H1 (cell line): ENCODE results near the gene KSR2. TPM values are rescaled to one million over a fixed set of nuclear protein-coding genes. Genes with fewer than 3 reads are reported as not detected.

Experiments
- CTCF ChIA-PET: fragments of 300-600 bp; sonication (Branson Sonifier 250); formaldehyde crosslinking; loops from one replicate; lab custom pipeline; 2021; ENCODE audit not compliant: partially characterized antibody; lab: Charles Lee
- POLR2A ChIA-PET: fragments of 300-600 bp; sonication (Branson Sonifier 250); formaldehyde crosslinking; loops from one replicate; lab custom pipeline; 2021; ENCODE audit warnings: inconsistent platforms; ENCODE audit not compliant: partially characterized antibody; lab: Charles Lee
- DNase-seq, 2 experiments: peaks; one replicate each; pipeline versions ENCODE4 v3.0.0 to v3.0.0-alpha.2; 2010 to 2022; ENCODE audit warnings: low spot score in 2 of 2, low read depth in 1 of 2, mixed read lengths in 1 of 2
- FAIRE-seq: peaks from 2 replicates; lab custom pipeline; 2011; peaks lifted over from hg19 to GRCh38; lab: Jason Lieb, UNC
- H2AFZ ChIP-seq: 2 replicates; pipeline ENCODE4 v1.8.1; 2012; ENCODE audit warnings: low read length, inconsistent platforms
- H2AK5ac ChIP-seq: 2 replicates; pipeline ENCODE4 v1.6.1; 2013; ENCODE audit warnings: low read depth, low read length
- H2BK120ac ChIP-seq: replicated peaks from 2 replicates; pipeline ENCODE3; 2013; ENCODE audit warnings: low read depth, low read length, inconsistent platforms
- H2BK12ac ChIP-seq: 2 replicates; pipeline ENCODE4 v1.6.1; 2013; ENCODE audit warnings: low read depth, low read length
- H2BK15ac ChIP-seq: 2 replicates; pipeline ENCODE4 v1.6.1; 2013; ENCODE audit warnings: low read length
- H2BK20ac ChIP-seq: 2 replicates; pipeline ENCODE4 v1.6.1; 2013; ENCODE audit warnings: low read length
- H2BK5ac ChIP-seq: 2 replicates; pipeline ENCODE4 v1.6.1; 2013; ENCODE audit warnings: low read depth, low read length
- H3K14ac ChIP-seq: 2 replicates; pipeline ENCODE4 v1.6.1; 2013; ENCODE audit warnings: inconsistent platforms; ENCODE audit not compliant: insufficient read length
- H3K18ac ChIP-seq: 2 replicates; pipeline ENCODE4 v1.6.1; 2013; ENCODE audit warnings: low read length; ENCODE audit errors: extremely low read depth
- H3K23ac ChIP-seq: 2 replicates; pipeline ENCODE4 v1.6.1; 2013; ENCODE audit warnings: inconsistent platforms; ENCODE audit not compliant: insufficient read length
- H3K23me2 ChIP-seq: 2 replicates; pipeline ENCODE4 v1.6.1; 2013; ENCODE audit warnings: low read depth, low read length
- H3K27ac ChIP-seq: 2 replicates; pipeline ENCODE4 v1.6.1; 2011; ENCODE audit warnings: low read depth, low read length, inconsistent platforms
- H3K27me3 ChIP-seq, 4 experiments: replicated peaks in 1 of 4; 1 replicate in 1 of 4; 2 replicates in 3 of 4; pipeline versions ENCODE4 v1.6.1 to v1.8.1; 2011 to 2013; ENCODE audit warnings: low read length in 3 of 4, mild to moderate bottlenecking in 3 of 4, inconsistent platforms in 2 of 4, mixed read lengths in 2 of 4, moderate library complexity in 1 of 4; ENCODE audit not compliant: control insufficient read depth in 3 of 4, insufficient read depth in 3 of 4; ENCODE audit errors: extremely low read depth in 1 of 4
- H3K36me3 ChIP-seq, 4 experiments: 2 replicates each; pipeline versions ENCODE4 v1.6.1 to v1.8.1; 2011 to 2013; ENCODE audit warnings: mild to moderate bottlenecking in 4 of 4, low read length in 3 of 4, moderate library complexity in 2 of 4, control low read depth in 1 of 4, inconsistent platforms in 1 of 4; ENCODE audit not compliant: insufficient read depth in 4 of 4, control insufficient read depth in 2 of 4
- H3K4ac ChIP-seq: replicated peaks from 2 replicates; pipeline ENCODE3; 2013; ENCODE audit warnings: low read length, low read depth, mixed read lengths, inconsistent platforms; ENCODE audit not compliant: insufficient read length
- H3K4me1 ChIP-seq, 4 experiments: replicated peaks in 1 of 4; 1 replicate in 1 of 4; 2 replicates in 3 of 4; pipeline versions ENCODE4 v1.6.1 to v1.8.1; 2011 to 2013; ENCODE audit warnings: low read length in 3 of 4, inconsistent platforms in 2 of 4, mixed read lengths in 1 of 4; ENCODE audit not compliant: insufficient read depth in 4 of 4, control insufficient read depth in 3 of 4
- H3K4me2 ChIP-seq, 2 experiments: 2 replicates each; pipeline versions ENCODE4 v1.6.1 to v1.8.1; 2011 to 2013; ENCODE audit warnings: low read depth in 2 of 2, low read length in 2 of 2, control low read depth in 1 of 2, inconsistent platforms in 1 of 2, mild to moderate bottlenecking in 1 of 2; ENCODE audit not compliant: insufficient read depth in 1 of 2
- H3K4me3 ChIP-seq, 4 experiments: fragments of 200-600, 300-600 bp in 1 of 4; sonication (generic), shearing (Covaris generic), sonication (Bioruptor Twin) in 1 of 4; 2 replicates each; pipeline versions ENCODE4 v1.5.1 to v1.8.1; 2011 to 2016; ENCODE audit warnings: low read length in 4 of 4, low read depth in 3 of 4, control low read depth in 2 of 4, inconsistent platforms in 2 of 4, mild to moderate bottlenecking in 2 of 4, mixed read lengths in 1 of 4, moderate library complexity in 1 of 4; ENCODE audit not compliant: insufficient read depth in 2 of 4; ENCODE audit errors: extremely low read depth in 1 of 4
- H3K56ac ChIP-seq: replicated peaks from 2 replicates; pipeline ENCODE3; 2013; ENCODE audit warnings: low read depth, mild to moderate bottlenecking, mixed read lengths, low read length, inconsistent platforms; ENCODE audit not compliant: insufficient read length
- H3K79me1 ChIP-seq: 2 replicates; pipeline ENCODE4 v1.6.1; 2013; ENCODE audit warnings: low read depth, low read length, control low read depth
- H3K79me2 ChIP-seq, 2 experiments: 2 replicates each; pipeline versions ENCODE4 v1.6.1 to v1.8.1; 2012 to 2013; ENCODE audit warnings: low read length in 2 of 2, mild to moderate bottlenecking in 2 of 2, inconsistent platforms in 1 of 2; ENCODE audit not compliant: insufficient read depth in 2 of 2, control insufficient read depth in 1 of 2
- H3K9ac ChIP-seq, 4 experiments: replicated peaks in 1 of 4; 1 replicate in 1 of 4; 2 replicates in 3 of 4; pipeline versions ENCODE4 v1.6.1 to v1.8.1; 2011 to 2013; ENCODE audit warnings: low read depth in 3 of 4, low read length in 3 of 4, control low read depth in 2 of 4, mild to moderate bottlenecking in 2 of 4, moderate library complexity in 2 of 4, inconsistent platforms in 1 of 4; ENCODE audit errors: extremely low read depth in 1 of 4
- H3K9me3 ChIP-seq, 2 experiments: 2 replicates each; pipeline versions ENCODE4 v1.6.1 to v1.8.1; 2012 to 2013; ENCODE audit warnings: mild to moderate bottlenecking in 2 of 2, moderate library complexity in 2 of 2, control low read depth in 1 of 2, inconsistent platforms in 1 of 2, low read depth in 1 of 2, low read length in 1 of 2, mixed read lengths in 1 of 2; ENCODE audit not compliant: insufficient read depth in 2 of 2
- H4K20me1 ChIP-seq, 2 experiments: replicated peaks in 1 of 2; 2 replicates each; pipeline versions ENCODE3 to v1.8.1; 2011 to 2013; ENCODE audit warnings: inconsistent platforms in 2 of 2, low read length in 2 of 2, mild to moderate bottlenecking in 1 of 2; ENCODE audit not compliant: insufficient read depth in 2 of 2, control insufficient read depth in 1 of 2
- H4K5ac ChIP-seq: 2 replicates; pipeline ENCODE4 v1.6.1; 2013; ENCODE audit warnings: low read length, low read depth, mixed read lengths, inconsistent platforms; ENCODE audit not compliant: insufficient read length
- H4K8ac ChIP-seq: 2 replicates; pipeline ENCODE4 v1.8.0; 2013; ENCODE audit warnings: mild to moderate bottlenecking, moderate library complexity, low read length, inconsistent platforms; ENCODE audit not compliant: insufficient read depth; ENCODE audit errors: extremely low read depth
- H4K91ac ChIP-seq: replicated peaks from 2 replicates; pipeline ENCODE3; 2013; ENCODE audit warnings: low read length, mixed read lengths, inconsistent platforms; ENCODE audit not compliant: insufficient read length
- ASH2L ChIP-seq: fragments of 200-600, 300-600 bp; sonication (generic); IDR thresholded peaks from one replicate; pipeline ENCODE4 v1.7.1; 2017; ENCODE audit warnings: low read length
- BACH1 ChIP-seq: IDR thresholded peaks from 2 replicates; pipeline ENCODE4 v1.6.1; 2012; ENCODE audit warnings: low read length, improper control_type of control experiment
- BCL11A ChIP-seq, 2 experiments: IDR thresholded peaks; one replicate each; pipeline ENCODE4 v1.6.1; 2011; ENCODE audit warnings: low read depth in 2 of 2, low read length in 2 of 2, mild to moderate bottlenecking in 2 of 2
- CBX8 ChIP-seq: fragments of 300-800, 300-1000 bp; sonication (generic); IDR thresholded peaks from 2 replicates; pipeline ENCODE4 v1.7.1; 2016; ENCODE audit warnings: low read depth, low read length, borderline replicate concordance
- EP300 ChIP-seq, 2 experiments: IDR thresholded peaks; 1 replicate in 1 of 2; 2 replicates in 1 of 2; pipeline ENCODE4 v1.6.1; 2011 to 2012; ENCODE audit warnings: low read depth in 2 of 2, low read length in 2 of 2, mild to moderate bottlenecking in 2 of 2, borderline replicate concordance in 1 of 2, inconsistent platforms in 1 of 2, moderate library complexity in 1 of 2
- FOSL1 ChIP-seq: IDR thresholded peaks from 2 replicates; pipeline ENCODE4 v1.6.1; 2011; ENCODE audit warnings: mild to moderate bottlenecking, low read depth, low read length, moderate library complexity; ENCODE audit not compliant: insufficient read depth
- GTF2F1 ChIP-seq: IDR thresholded peaks from 2 replicates; pipeline ENCODE4 v1.6.1; 2012; ENCODE audit warnings: low read depth, low read length, improper control_type of control experiment, borderline replicate concordance
- HDAC2 ChIP-seq, 2 experiments: fragments of 300-600 bp in 1 of 2; sonication (generic) in 1 of 2; IDR thresholded peaks; 2 replicates each; pipeline ENCODE4 v1.6.1; 2011 to 2012; ENCODE audit warnings: low read depth in 2 of 2, low read length in 2 of 2, mild to moderate bottlenecking in 2 of 2, moderate library complexity in 2 of 2, borderline replicate concordance in 1 of 2, inconsistent platforms in 1 of 2
- KDM1A ChIP-seq: fragments of 200-600, 300-600 bp; sonication (generic); IDR thresholded peaks from 2 replicates; pipeline ENCODE4 v1.7.1; 2016; ENCODE audit warnings: mild to moderate bottlenecking, low read length, borderline replicate concordance
- MAFK ChIP-seq: IDR thresholded peaks from 2 replicates; pipeline ENCODE4 v1.6.1; 2012; ENCODE audit warnings: low read depth, mild to moderate bottlenecking, improper control_type of control experiment, low read length
- NRF1 ChIP-seq: IDR thresholded peaks from 2 replicates; pipeline ENCODE4 v1.6.1; 2011; ENCODE audit warnings: mild to moderate bottlenecking, low read depth, low read length, improper control_type of control experiment
- PHF8 ChIP-seq: fragments of 200-600 bp; sonication (generic); conservative IDR thresholded peaks from 2 replicates; pipeline ENCODE4 v1.7.1; 2012; ENCODE audit warnings: low read depth, mild to moderate bottlenecking, inconsistent platforms, low read length, moderate library complexity
- RFX5 ChIP-seq: IDR thresholded peaks from 2 replicates; pipeline ENCODE4 v1.6.1; 2011; ENCODE audit warnings: low read depth, low read length, improper control_type of control experiment, borderline replicate concordance
- TEAD4 ChIP-seq: IDR thresholded peaks from 2 replicates; pipeline ENCODE4 v1.6.1; 2012; ENCODE audit warnings: low read depth, low read length, inconsistent platforms, mixed read lengths
- ZNF274 ChIP-seq: IDR thresholded peaks from 2 replicates; pipeline ENCODE4 v1.7.0; 2012; ENCODE audit warnings: low read length, borderline replicate concordance; ENCODE audit errors: extremely low read depth
- WGBS, 2 experiments: shearing (Covaris generic) in 1 of 2; methylation state at CpG; one replicate each; pipeline versions ENCODE4 v1.1.6 to v1.1.7; 2013 to 2015; ENCODE audit warnings: low lambda C conversion rate in 2 of 2, mixed read lengths in 2 of 2, inconsistent platforms in 1 of 2, low coverage in 1 of 2, missing lambda C conversion rate in 1 of 2; ENCODE audit not compliant: insufficient replicate concordance in 2 of 2, insufficient coverage in 1 of 2, insufficient read length in 1 of 2; ENCODE audit errors: extremely low coverage in 1 of 2, missing lambda C conversion rate in 1 of 2; 5-methylcytosine and 5-hydroxymethylcytosine counted together
- polyA plus RNA-seq, 7 experiments: library from polyadenylated mRNA; depleted of rRNA in 3 of 7; stranded (reverse) in 5 of 7; unstranded in 2 of 7; fragments of >200 nt in 5 of 7; fragments of 200-250 nt in 2 of 7; gene quantifications; 1 replicate in 5 of 7; 2 replicates in 1 of 7; 4 replicates in 1 of 7; pipeline versions ENCODE4 v1.2.1 to v1.2.3, GENCODE V29; 2011 to 2013; ENCODE audit warnings: missing spikeins in 2 of 7, mixed read lengths in 2 of 7
- total RNA-seq: library from RNA; stranded (reverse); fragmentation: NEBNext Ultra II Directional; extraction: Animal tissue kit (Norgen Biotek cat#: 25700); gene quantifications from 2 replicates; pipeline ENCODE4 v1.2.1, GENCODE V29; 2021

Gene KSR2
- total and polyA plus RNA-seq, 2 of the 8 experiments (the other 6 are each of a cell fraction or from before 2014, with no cell fraction given), result 0.74 to 2.2 TPM

DNA sequence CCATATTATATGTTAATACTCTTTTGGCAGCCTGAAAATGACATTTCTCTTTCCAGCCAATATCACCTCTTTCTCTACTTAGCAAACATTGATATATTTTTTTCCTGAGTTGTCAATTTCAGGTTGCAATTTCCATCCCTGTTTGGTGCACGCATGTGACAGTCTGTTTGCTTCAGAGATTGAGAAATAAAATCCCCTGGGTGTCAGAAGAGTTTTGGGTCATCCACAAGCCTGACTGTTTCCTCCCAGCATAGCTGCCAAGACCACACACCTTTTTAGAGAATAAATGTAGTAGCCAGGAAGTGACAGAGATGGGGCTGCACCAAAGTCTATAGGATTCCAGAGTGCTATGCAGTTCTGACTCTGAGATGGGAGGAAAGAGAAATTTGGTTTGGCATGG, 462.5 kb downstream of the KSR2 start:
- H3K9me3 ChIP-seq, result no peaks in the 10 kb centered on the region
- no peaks in the 10 kb centered on the region for H3K36me3 ChIP-seq
- H2AK5ac ChIP-seq, result no peak overlapping the region
- H3K4me1 ChIP-seq, result no peaks in the 10 kb centered on the region
- WGBS, 2 experiments, result 69% methylated on average over 1 of the region's 1 CpG; no CpG with 5 or more reads in 1 of the 2 experiments
- H3K18ac ChIP-seq, result no peak overlapping the region
- H3K14ac ChIP-seq, result no peak overlapping the region
- H2BK15ac ChIP-seq, result no peak overlapping the region
- no peak overlapping the region for H3K4me2 ChIP-seq
- POLR2A ChIA-PET, result no interaction called here
- CTCF ChIA-PET, result interaction anchor here (1.4 to 1.5 kb wide), 2 partner anchors 11 to 82 kb away, joined by 3 to 6 read pairs; no protein-coding TSS in a partner anchor
- H3K23me2 ChIP-seq, result peaks cover 6% of the 10 kb centered on the region; the same call in 1 of the 2 replicates
- DNase-seq, result no peak
- no peaks in the 10 kb centered on the region for H3K27me3 ChIP-seq
- no peak overlapping the region for H3K4me3 ChIP-seq
- no peak overlapping the region for H2BK5ac ChIP-seq
- no peak overlapping the region for H2AFZ ChIP-seq
- H2BK120ac ChIP-seq, result no peak overlapping the region
- no peak overlapping the region for H4K5ac ChIP-seq
- H3K23ac ChIP-seq, result no peak overlapping the region
- H3K79me2 ChIP-seq, result no peaks in the 10 kb centered on the region
- FAIRE-seq, result no peak
- no peaks in the 10 kb centered on the region for H4K20me1 ChIP-seq
- no peak overlapping the region for H2BK20ac ChIP-seq
- no peak overlapping the region for H3K27ac ChIP-seq
- no peak overlapping the region for H4K91ac ChIP-seq
- H4K8ac ChIP-seq, result no peak overlapping the region
- H3K4ac ChIP-seq, result no peak overlapping the region
- H3K9ac ChIP-seq, result no peak overlapping the region
- no peak overlapping the region for H2BK12ac ChIP-seq
- H3K56ac ChIP-seq, result no peak overlapping the region
- H3K79me1 ChIP-seq, result no peaks in the 10 kb centered on the region
- TF ChIP-seq BCL11A (IDR thresholded peaks at IDR 0.05; ENCODE audit: low read depth in 2 of 2, low read length in 2 of 2) (no peak), ASH2L (no peak), EP300 (IDR thresholded peaks at IDR 0.05; ENCODE audit: borderline replicate concordance in 1 of 2, low read depth in 2 of 2, low read length in 2 of 2) (no peak), KDM1A (no peak), FOSL1 (no peak), TEAD4 (no peak), HDAC2 (IDR thresholded peaks at IDR 0.05; ENCODE audit: borderline replicate concordance in 1 of 2, low read depth in 2 of 2, low read length in 2 of 2) (no peak), CBX8 (no peak), GTF2F1 (no peak), BACH1 (no peak), RFX5 (no peak), ZNF274 (no peak), NRF1 (no peak), MAFK (no peak), PHF8 (no peak)
